Activated naive CD4-positive, alpha-beta T cell treated with Interleukin-2 at 50 U/mL for 16 hours (primary cell): Measurements from ENCODE around the gene SSBP3.
A peak's percentile ranks its signal among the peaks of the same experiment; 100 is the strongest.
"Not testable (repeated sequence)": the region's sequence is repeated elsewhere in the genome, so short reads cannot be mapped to it uniquely, and the experiment has no call there.

Experiments used
- DNase-seq: peaks from one replicate; pipeline ENCODE4 v3.0.0-alpha.2; 2020

The SSBP3 gene

DNA sequence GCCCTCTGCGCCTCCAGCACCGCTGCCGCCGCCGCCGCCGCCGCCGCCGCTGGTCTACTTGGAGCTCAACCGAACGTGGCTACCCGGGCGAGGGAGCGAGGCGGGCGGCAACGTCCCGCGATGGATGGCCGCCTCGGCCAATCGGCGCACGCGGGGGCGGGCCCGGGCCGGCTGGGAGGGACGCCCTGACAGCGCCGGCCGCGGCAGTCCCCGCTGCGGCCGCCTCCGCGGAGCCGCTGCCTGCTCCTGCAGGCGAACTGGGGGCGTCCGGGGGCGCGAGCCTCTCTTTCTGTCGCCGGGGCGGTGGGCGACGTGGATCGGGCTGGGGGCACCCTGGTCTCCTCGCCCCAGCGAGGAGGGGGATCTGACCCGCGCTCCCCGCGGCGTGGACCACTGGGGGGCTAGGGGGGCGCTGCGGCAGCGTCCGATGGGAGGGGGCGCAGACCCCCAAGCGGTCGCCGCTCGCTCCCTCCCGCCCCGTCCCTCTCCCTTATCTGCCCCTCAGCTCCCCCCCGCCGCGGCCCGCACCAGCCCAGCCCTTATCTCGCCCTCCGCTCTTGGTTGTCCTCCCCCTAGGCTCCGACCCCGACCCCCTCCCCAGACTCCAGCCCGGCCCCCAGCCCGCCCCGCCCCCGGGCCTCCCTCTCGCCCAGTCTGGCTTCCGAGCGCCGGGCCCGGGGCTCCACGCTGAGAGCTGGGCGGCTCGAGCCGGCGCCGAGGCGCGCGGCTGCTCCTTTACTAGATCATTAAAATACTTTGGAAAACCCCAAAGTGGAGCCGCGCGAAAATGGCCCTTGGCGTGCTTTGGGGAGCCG lies at the start of gene SSBP3:
Gene SSBP3, minus strand, starts transcription at position 56 of the 815 bp plus-strand sequence.
- DNase-seq, result peak; percentile 91

DNA sequence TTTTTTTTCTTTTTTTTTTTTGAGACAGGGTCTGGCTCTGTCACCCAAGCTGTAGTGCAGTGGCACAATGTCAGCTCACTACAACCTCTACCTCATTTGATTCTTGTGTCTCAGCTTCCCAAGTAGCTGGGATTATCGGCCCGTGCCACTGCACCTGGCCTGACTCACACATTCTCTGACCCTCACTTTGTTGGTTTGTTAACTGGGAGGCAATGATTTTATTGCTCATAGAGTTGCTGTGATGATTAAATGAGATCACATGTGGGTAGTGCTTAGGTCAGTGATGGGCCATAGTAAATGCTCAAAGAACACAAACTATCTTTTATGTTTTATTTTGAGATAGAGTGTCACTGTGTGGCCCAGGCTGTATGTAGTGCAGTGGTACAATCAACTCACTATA lies 47.3 kb upstream of the SSBP3 start:
- DNase-seq, result no peak

DNA sequence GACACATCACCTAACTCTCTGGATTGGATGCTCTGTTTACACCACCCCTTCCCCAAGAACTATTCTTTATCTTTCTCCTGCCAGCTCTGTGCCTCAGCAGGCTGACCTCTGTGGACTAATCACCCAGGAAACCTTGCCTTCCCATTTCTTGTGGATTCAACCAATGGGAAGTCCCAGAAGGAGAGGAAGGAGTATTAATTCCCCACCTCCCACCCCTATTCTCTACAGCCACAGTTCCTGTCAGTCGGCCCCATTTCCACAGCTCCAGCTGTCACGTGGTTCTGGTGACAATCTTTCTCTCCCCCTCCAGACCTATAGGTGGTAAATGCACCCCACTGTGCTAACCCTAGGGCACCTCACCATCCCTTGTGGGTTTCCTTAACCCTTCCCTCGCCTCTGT lies 46.8 kb upstream of the SSBP3 start:
- no peak for DNase-seq

DNA sequence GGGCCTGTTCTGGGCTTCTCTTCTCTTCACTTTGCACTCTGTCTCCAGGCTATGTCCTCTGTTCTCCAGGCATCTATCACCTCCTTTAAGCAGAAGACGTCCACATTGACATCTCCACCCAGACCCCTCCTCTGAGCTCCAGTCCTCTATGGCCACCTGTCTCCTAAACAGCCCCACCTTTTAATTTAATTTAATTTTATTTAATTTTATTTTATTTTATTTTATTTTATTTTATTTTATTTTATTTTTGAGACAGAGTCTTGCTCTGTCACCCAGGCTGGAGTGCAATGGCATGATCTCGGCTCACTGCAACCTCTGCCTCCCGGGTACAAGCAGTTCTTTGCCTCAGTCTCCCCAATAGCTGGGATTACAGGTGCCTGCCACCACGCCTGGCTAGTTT lies 43.2 kb upstream of the SSBP3 start:
- not testable (repeated sequence) for DNase-seq

DNA sequence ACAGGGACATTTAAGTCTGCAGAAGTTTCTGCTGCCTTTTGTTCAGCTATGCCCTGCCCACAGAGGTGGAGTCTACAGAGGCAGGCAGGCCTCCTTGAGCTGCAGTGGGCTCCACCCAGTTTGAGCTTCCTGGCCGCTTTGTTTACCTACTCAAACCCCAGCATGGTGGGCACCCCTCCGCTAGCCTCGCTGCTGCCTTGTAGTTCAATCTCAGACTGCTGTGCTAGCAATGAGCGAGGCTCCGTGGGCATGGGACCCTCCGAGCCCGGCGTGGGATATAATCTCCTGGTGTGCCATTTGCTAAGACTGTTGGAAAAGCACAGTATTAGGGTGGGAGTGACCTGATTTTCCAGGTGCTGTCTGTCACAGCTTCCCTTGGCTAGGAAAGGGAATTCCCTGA lies 42.6 kb upstream of the SSBP3 start:
- DNase-seq, result not testable (repeated sequence)

DNA sequence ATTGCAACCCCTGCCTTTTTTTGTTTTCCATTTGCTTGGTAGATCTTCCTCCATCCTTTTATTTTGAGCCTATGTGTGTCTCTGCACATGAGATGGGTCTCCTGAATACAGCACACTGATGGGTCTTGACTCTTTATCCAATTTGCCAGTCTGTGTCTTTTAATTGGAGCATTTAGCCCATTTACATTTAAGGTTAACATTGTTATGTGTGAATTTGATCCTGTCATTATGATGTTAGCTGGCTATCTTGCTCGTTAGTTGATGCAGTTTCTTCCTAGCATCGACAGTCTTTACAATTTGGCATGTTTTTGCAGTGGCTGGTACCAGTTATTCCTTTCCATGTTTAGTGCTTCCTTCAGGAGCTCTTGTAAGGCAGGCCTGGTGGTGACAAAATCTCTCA lies 40.9 kb upstream of the SSBP3 start:
- not testable (repeated sequence) for DNase-seq

DNA sequence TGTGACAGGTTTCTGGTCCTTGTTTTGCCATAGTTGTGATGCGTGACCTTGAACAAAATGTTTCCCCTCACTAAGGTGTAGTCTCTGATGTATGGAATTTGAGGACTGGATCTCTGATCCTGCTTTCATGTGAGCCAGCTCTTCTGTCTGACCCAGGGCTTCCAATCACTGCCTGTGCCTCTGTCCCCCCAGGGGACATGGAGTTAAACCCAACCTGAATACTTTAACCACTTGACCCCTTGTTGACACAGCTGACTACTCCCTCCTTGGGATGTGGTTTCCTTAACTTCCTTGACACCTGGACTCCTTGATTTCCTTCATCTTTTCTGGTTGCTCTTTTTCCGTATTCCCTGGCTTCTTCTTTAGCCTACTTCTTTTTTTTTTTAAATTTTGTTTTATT lies 36.0 kb upstream of the SSBP3 start:
- DNase-seq, result no peak

DNA sequence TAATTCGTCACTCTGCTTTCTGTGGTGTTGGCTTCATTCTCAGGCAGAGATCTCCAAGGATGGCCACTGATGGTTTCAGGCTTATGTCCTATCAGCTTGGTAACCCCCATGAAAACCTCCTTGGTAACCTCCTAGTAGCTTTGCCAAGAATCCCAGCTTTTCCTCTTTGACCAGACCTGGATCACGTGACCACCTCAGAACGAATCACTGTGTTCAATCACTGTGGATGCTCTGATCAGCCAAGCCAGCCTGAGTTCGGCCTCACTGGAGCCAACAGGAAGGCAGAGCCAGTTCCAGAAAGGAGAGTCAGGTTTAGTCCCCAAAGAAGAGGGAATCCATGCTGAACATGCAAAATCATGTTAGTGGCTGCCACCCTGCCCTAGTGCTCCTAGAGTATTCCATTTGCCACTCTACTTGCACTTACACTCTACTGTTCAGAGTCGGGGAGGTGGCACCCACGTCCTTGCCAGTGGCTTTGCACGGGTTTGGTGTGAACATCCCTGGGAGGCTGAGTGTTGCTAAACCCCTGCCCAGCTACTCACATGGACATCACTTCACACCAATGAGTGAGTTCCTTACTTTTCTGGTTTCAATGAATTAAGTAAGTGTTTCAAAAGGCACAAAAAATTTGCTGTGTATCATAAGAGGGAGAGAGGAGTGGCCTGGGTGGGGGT lies 33.5 kb upstream of the SSBP3 start:
- no peak for DNase-seq

DNA sequence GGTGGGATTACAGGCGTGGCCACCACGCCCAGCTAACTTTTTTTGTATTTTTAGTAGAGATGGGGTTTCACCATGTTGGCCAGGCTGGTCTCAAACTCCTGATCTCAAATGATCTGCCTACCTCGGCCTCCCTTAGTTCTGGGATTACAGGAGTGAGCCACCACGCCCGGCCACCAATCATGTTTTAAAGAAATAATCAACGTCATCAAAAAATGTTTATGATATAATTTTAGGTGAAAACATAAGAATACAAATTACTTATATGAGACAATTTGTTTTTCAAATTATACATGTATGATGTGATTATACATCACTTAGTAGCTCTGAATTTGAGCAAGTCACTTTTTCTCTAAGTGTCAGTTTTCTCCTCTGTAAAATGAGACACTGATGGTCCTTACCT lies 31.6 kb upstream of the SSBP3 start:
- no peak for DNase-seq

DNA sequence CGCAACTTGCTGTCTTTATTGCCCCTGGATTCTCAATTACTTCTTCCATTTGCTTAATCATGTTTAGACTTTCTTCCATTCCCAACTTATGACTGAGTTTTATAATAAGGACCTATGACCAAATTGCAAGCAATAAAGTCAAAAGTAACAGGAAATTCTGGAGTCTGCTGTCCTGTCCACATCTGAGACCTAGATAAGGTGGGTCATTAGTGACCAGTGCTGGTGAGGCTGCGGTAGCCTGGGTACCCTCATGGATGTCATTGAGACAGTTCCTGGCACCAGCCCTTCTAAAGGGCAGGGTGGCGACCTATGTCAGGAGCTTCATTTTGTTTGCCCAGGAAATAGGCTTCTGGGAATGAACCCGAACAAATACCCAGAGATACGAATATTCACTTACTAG lies 30.6 kb upstream of the SSBP3 start:
- no peak for DNase-seq

DNA sequence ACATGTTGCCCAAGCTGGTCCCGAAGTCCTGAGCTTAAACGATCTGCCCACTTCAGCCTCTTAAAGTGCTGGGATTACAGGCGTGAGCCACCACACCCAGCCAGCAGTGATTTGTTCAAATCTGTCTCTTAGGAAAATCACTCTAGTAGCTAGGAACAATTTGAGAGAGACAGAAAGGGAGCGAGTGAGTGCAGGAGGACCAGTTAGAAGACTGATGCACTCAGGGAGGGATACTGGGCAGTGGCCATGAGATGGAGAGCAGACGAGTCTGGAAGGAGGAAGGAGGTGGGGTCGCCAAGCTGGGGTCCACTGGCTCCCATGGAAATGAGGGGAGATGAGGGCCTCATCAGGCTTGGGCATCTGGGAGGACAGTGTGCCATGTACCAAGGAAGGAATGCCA lies 23.6 kb upstream of the SSBP3 start:
- DNase-seq, result no peak

DNA sequence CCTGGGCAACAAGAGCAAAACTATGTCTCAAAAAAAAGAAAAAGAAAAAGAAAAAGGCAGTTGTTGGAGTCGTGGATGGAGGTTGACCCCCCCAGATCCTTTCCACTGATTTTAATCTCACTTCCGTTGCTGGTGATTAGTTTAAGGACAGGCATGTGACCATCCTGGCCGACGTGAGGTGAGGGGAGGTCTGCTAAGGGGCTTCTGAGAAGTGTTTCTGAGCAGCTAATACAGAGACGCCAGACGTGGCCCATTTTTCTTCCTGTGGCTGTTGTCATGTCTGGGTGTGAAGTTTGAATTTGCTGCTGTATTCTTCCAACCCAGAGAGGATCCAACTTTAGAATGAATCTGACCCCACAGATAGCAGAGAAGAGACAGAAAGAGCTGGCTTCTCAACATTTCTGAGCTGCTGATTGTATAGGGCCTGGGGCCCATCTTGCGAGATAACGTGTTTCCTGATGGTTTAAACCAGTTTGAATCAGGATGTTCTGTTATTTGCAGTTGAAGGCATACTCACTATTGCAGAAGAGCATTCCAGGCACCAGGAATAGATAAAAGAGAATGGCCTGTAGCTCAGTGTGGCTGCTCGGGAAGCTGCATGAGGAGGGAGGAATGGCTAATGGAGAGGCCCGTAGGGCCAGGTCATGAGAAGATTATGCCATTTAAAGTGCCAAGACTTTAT lies 22.8 kb upstream of the SSBP3 start:
- DNase-seq, result no peak

DNA sequence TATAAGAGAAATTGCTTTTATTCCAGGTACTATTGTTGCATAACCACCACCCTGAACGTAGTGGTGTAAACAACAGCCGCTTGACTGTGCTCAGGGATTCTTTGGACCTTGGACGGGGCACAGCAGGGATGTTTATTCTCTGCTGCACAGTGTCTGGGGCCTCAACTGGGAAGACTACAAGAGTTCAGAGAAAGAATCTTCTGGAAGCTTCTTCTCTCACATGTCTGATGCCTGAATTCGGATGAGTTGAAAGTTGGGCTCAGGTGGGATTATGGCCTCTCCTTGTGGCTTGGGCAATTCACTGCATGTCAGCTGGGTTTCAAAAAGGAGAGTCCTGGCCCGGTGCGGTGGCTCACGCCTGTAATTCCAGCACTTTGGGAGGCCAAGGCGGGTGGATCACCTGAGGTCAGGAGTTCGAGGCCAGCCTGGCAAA lies 19.0 kb upstream of the SSBP3 start:
- DNase-seq, result no peak

DNA sequence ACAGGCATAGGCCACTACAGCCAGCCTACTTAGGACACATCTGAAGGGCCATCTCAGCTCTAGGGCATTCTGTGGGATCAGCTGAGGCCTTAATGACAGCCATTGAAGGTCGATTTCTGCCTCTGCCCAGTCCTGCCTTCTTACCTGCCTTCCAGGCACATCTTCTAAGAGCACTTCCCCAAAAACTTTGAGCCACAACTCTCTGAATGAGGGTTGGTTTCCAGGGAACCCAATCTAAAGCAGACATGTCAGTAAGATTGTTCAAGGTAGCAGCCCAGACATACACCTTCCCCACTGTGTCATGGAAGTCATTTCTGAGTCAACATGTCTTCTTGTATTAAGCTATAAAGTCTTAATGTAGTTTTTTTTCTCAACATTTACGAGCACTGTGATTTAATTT lies 18.2 kb upstream of the SSBP3 start:
- DNase-seq, result no peak

DNA sequence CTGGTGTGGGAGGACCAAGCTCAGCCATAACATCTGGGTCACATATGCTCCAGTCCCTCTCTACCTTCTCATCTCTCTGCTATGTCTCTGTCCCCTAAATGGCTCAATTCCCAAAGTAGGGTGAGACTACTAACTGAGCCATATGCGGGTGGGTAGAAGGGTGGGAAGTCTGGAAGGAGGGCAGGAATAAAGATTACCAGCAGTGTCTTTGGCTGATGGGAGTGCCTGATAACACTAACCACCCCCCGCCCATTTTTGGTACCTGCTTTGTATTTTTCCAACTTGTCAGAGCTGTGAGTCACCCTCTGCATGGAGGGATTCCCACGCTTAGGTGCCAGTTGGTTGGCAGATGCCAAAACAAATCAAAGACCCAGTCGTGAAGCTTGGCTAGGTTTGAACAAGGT lies 14.9 kb upstream of the SSBP3 start:
- no peak for DNase-seq

DNA sequence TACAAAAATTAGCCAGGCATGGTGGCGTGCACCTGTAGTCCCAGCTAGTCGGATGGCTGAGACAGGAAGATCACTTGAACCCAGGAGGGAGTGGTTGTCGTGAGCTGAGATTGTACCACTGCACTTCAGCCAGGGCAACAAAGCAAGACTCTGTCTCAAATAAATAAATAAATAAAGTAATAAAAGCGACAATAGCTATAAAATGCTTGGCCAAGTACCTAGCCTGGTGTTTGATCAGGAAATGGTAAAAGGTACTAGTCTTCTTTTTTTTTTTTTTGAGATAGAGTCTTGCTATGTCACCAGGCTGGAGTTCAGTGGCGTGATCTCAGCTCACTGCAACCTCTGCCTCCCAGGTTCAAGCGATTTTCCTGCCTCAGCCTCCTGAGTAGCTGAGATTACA lies 12.4 kb upstream of the SSBP3 start:
- not testable (repeated sequence) for DNase-seq

DNA sequence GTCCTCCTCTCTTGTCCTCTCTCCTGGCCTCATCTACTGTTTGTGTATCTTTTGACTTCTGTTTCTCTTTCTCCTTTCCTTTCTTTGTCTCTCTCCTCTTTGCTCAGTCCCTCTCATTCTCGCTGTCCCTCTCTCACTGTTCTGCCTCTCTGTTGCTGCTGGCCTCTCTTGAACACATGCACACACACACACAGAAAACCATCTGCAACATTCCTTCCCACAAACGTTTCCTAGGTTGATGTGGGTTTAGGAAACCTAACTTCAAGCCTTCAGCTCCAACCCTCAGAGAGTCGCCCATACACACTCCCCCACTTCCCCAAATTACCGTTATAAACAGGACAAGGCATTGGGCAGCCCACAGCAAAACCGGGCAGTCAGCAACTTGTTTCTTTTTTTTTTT lies 10.9 kb upstream of the SSBP3 start:
- no peak for DNase-seq

DNA sequence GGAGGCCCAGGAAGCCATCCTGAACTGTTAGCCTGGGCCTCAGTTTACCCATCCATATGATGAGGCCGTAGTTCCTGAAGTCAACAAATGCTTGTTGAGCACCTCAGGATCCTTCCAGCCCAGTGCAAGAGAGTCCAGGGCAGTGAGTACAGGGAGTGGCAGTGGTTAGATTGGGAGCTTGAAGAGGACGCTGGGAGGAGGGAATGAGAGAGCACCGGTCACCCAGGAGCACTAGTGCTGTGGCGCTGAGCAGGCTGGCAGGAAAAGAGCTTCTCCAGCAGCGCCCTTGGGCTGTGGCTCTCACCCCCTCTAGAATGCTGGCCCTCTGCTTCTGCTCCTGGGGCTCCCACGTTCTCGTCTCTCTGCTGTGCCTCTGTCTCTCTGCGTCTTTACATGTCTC lies 10.2 kb upstream of the SSBP3 start:
- DNase-seq, result no peak

DNA sequence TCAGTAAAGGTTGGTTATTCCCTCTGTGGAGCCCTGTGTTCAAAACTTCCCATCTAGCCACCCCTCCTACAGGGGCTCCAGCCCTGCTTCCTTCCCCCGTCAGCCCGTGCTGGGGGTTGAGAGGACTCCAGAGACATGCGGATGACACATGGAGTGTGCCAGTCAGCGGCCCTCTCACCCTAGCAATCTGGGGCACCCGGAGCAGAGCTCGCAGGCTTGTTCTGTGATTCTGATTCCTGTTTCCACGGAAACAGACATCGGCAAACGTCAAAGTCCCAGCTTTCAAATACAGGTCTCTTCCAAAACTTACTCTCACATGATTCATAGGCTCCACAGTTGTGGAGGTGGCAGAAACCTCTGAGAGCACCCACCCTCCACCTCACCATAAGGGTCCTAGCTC lies 9.8 kb upstream of the SSBP3 start:
- no peak for DNase-seq

DNA sequence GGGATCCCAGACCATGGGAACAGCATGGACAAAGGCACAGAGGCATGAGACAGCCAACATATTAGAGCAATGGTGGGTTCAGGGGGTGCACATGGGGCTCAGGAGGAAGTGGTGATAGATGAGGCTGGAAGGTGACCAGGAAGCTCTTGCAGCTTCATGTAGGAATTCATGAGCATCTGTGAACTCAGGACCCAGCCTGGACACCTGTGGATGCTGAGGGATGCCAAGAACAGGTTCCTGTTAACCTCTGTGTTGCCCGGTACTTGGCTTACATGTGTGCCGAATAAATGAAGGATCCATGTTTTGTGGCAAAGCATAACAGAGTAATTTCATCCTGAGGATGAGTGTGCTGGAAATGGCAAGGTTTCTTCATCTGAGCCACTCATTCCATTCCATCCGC lies 9.3 kb upstream of the SSBP3 start:
- DNase-seq, result no peak

DNA sequence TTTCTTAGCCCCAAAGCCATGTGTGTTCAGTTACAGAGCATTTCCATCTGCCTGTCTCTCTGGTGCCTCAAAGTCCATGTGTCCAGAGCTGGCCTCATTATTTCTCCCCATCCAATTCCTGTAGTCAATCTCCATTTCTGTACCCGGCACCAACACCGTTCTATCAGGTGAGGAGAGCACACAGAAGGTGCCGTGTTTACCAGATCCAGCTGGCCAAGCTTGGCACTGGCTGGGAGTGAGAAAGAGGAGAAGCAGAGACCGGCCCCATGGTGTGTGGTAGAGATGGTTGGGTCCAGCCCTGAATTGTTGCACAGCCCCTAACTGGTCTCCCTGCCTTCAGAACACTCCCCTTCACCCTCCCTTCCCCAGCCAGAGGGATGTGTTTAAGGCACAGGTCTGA lies 7.5 kb upstream of the SSBP3 start:
- no peak for DNase-seq

DNA sequence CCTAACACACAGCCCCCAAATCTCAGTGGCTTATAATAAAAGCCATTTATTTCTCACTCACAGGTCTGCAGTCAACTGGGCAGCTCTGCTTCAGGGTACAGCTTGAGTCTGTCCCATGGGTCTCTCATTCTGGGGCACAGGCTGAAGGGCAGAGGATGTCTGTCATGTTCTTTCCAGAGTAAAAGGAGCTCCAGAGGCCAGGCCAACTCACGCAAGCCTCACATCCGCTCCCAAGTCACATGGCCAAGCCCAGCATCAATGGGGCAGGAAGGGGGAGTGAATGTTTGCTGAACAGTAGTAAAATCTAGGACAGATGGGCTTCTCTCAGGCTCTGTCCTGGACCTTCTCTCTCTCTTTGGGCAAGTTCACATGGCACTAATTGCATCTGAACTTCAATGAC lies 7.1 kb upstream of the SSBP3 start:
- no peak for DNase-seq

DNA sequence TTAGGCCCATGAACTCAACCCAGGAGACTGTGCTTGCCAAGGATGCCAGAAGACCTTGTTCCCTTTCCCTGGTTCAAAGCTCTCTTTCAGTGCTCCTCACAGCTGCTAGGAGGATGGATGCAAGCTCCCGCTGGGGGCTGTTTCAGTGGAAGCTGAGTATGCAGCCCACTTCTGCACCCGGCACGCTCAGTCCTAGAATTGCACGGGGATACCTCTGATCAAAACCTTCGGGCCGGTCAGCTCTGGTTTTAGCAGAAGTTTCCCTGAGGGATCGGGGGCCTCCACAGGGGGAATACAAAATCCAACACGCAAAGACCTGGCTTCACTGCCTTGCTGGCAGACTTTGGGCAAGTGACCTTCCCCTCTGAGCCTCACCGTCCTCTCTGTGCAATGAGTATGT lies 4.2 kb upstream of the SSBP3 start:
- DNase-seq, result no peak
